K562 (cell line): ENCODE data around the gene BTBD17. TPM values are rescaled to one million over a fixed set of nuclear protein-coding genes. Genes with fewer than 3 reads are reported as not detected.

Source experiments
- CBFA2T3 ChIP-seq: fragments of 450-650 bp; IDR thresholded peaks from 2 replicates; pipeline ENCODE4 v1.6.1; 2017
- CEBPG ChIP-seq, 3 experiments: fragments of 200-800 bp in 1 of 3; sonication (Bioruptor generic) in 1 of 3; sonication (generic) in 1 of 3; formaldehyde crosslinking in 1 of 3; IDR thresholded peaks in 2 of 3; conservative IDR thresholded peaks in 1 of 3; 2 replicates each; pipeline versions ENCODE4 v1.6.1 to v1.8.0; 2016 to 2022; ENCODE audit warnings: missing compliant biosample characterization in 2 of 3, missing genetic modification characterization in 2 of 3, mild to moderate bottlenecking in 1 of 3, missing genetic modification reagents in 1 of 3
- CHCHD3 ChIP-seq: fragments of 250-450 bp; sonication (Bioruptor Pico); IDR thresholded peaks from 2 replicates; pipeline ENCODE4 v2.1.2; 2022; ENCODE audit warnings: mild to moderate bottlenecking
- CTBP1 ChIP-seq: fragments of 450-650 bp; IDR thresholded peaks from 2 replicates; pipeline ENCODE4 v1.6.1; 2016; ENCODE audit warnings: borderline replicate concordance
- DEAF1 ChIP-seq: fragments of 450-650 bp; formaldehyde crosslinking; IDR thresholded peaks from 2 replicates; pipeline ENCODE4 v1.4.0; 2020; ENCODE audit warnings: mild to moderate bottlenecking, moderate library complexity
- DIDO1 ChIP-seq: fragments of 450-650 bp; IDR thresholded peaks from 2 replicates; pipeline ENCODE4 v1.6.1; 2016; ENCODE audit warnings: low read depth, missing biosample characterization, missing genetic modification characterization
- ELK3 ChIP-seq: fragments of 450-650 bp; formaldehyde crosslinking; IDR thresholded peaks from 2 replicates; pipeline ENCODE4 v1.4.0; 2020; ENCODE audit warnings: mild to moderate bottlenecking
- EP300 ChIP-seq: IDR thresholded peaks from 2 replicates; pipeline ENCODE4 v1.6.1; 2012; ENCODE audit warnings: low read length, improper control_type of control experiment
- FOXJ2 ChIP-seq: fragments of 200-800 bp; sonication (Bioruptor generic); IDR thresholded peaks from 2 replicates; pipeline ENCODE4 v1.6.1; 2016; ENCODE audit warnings: missing genetic modification characterization, missing compliant biosample characterization
- GATAD2B ChIP-seq: fragments of 450-650 bp; IDR thresholded peaks from 2 replicates; pipeline ENCODE4 v1.6.1; 2017; ENCODE audit warnings: mild to moderate bottlenecking, borderline replicate concordance
- MCM5 ChIP-seq: fragments of 450-650 bp; IDR thresholded peaks from 2 replicates; pipeline ENCODE4 v1.6.1; 2016; ENCODE audit warnings: low read depth
- SETDB1 ChIP-seq: IDR thresholded peaks from one replicate; pipeline ENCODE4 v1.6.1; 2012; ENCODE audit warnings: low read length, control low read depth, inconsistent platforms
- SLC30A9 ChIP-seq: fragments of 250-450 bp; sonication (Bioruptor Pico); IDR thresholded peaks from 2 replicates; pipeline ENCODE4 v1.8.0; 2022; ENCODE audit warnings: mild to moderate bottlenecking, moderate library complexity
- SP2 ChIP-seq: IDR thresholded peaks from 2 replicates; pipeline ENCODE4 v1.6.1; 2011; ENCODE audit warnings: mild to moderate bottlenecking, low read depth, low read length, moderate library complexity; ENCODE audit not compliant: poor library complexity, severe bottlenecking; ENCODE audit errors: extremely low read depth
- TEAD4 ChIP-seq, 2 experiments: sonication (generic) in 1 of 2; formaldehyde crosslinking in 1 of 2; IDR thresholded peaks; 2 replicates each; pipeline versions ENCODE4 v1.6.1 to v1.8.0; 2012 to 2022; ENCODE audit warnings: borderline replicate concordance in 1 of 2, inconsistent platforms in 1 of 2, low read length in 1 of 2, mild to moderate bottlenecking in 1 of 2, missing genetic modification reagents in 1 of 2
- ZNF121 ChIP-seq: sonication (generic); formaldehyde crosslinking; conservative IDR thresholded peaks from 2 replicates; pipeline ENCODE4 v1.8.0; 2022; ENCODE audit warnings: missing genetic modification reagents
- ZNF197 ChIP-seq: fragments of 200-800 bp; sonication (Bioruptor generic); IDR thresholded peaks from 2 replicates; pipeline ENCODE4 v1.6.1; 2016; ENCODE audit warnings: low read depth, missing genetic modification characterization, missing compliant biosample characterization
- ZNF354B ChIP-seq: fragments of 250-450 bp; sonication (Bioruptor Pico); IDR thresholded peaks from 2 replicates; pipeline ENCODE4 v1.4.0; 2020
- ZNF551 ChIP-seq: fragments of 250-450 bp; sonication (Bioruptor Pico); IDR thresholded peaks from 2 replicates; pipeline ENCODE4 v1.5.0; 2021; ENCODE audit warnings: mild to moderate bottlenecking, moderate library complexity
- ZNF778 ChIP-seq: fragments of 450-650 bp; formaldehyde crosslinking; IDR thresholded peaks from 2 replicates; pipeline ENCODE4 v1.4.0; 2020; ENCODE audit warnings: mild to moderate bottlenecking, moderate library complexity
- polyA plus RNA-seq, 8 experiments: library from polyadenylated mRNA; depleted of rRNA in 4 of 8; stranded (reverse) in 5 of 8; unstranded in 3 of 8; fragments of >200 nt; fragmentation: Nextera tagmentation in 2 of 8; fragmentation: Illumina TruSeq in 1 of 8; extraction: Ambion mirVana in 2 of 8; extraction: Trizol in 1 of 8; gene quantifications; 2 replicates each; pipeline versions ENCODE4 v1.2.1 to v1.2.3, GENCODE V29; 2011 to 2014; ENCODE audit warnings: inconsistent platforms in 1 of 8, missing spikeins in 1 of 8
- total RNA-seq, 7 experiments: library from RNA; depleted of rRNA in 6 of 7; stranded (reverse); fragments of >200 nt in 6 of 7; fragmentation: Illumina TruSeq in 2 of 7; extraction: Trizol in 2 of 7; gene quantifications; 2 replicates each; pipeline versions ENCODE4 v1.2.1 to v1.2.3, GENCODE V29; 2011 to 2021; ENCODE audit warnings: low replicate concordance in 1 of 7
- TF ChIP-seq, protein P1 (sequence below): fragments of 250-450 bp; sonication (Bioruptor Pico); IDR thresholded peaks from 2 replicates; pipeline ENCODE4 v1.5.0; 2021; ENCODE audit warnings: mild to moderate bottlenecking, borderline replicate concordance
- TF ChIP-seq, protein P2 (sequence below): sonication (generic); formaldehyde crosslinking; IDR thresholded peaks from 2 replicates; pipeline ENCODE4 v1.8.0; 2022; ENCODE audit warnings: missing genetic modification reagents, mild to moderate bottlenecking, moderate library complexity, borderline replicate concordance

The BTBD17 gene
- total and polyA plus RNA-seq, 9 of the 15 experiments (the other 6 are each of a cell fraction or from before 2014, with no cell fraction given): not detected

GRCh38 chr17:74307984-74308773 lies 53.5 kb downstream of the BTBD17 start (continued):
- 0 out of 2 replicates have a peak, but pooled peaks have one; percentile 21 for TF ChIP-seq TEAD4 (IDR thresholded peaks at IDR 0.05; ENCODE audit: low read length)
- TF ChIP-seq TEAD4 (CRISPR knock-in tag; IDR thresholded peaks at IDR 0.05; ENCODE audit: borderline replicate concordance): no peak
- TF ChIP-seq ZNF121: peak; percentile 92
- TF ChIP-seq MCM5: no peak
- TF ChIP-seq DEAF1 (CRISPR knock-in tag): no peak
- TF ChIP-seq SETDB1: no peak
- no peak for TF ChIP-seq CEBPG (CRISPR knock-in tag; IDR thresholded peaks at IDR 0.05)
- no peak for TF ChIP-seq CEBPG (tag; conservative IDR thresholded peaks at IDR 0.05 in 1 of 2, IDR thresholded peaks at IDR 0.05 in 1 of 2)
- TF ChIP-seq, protein P1, sequence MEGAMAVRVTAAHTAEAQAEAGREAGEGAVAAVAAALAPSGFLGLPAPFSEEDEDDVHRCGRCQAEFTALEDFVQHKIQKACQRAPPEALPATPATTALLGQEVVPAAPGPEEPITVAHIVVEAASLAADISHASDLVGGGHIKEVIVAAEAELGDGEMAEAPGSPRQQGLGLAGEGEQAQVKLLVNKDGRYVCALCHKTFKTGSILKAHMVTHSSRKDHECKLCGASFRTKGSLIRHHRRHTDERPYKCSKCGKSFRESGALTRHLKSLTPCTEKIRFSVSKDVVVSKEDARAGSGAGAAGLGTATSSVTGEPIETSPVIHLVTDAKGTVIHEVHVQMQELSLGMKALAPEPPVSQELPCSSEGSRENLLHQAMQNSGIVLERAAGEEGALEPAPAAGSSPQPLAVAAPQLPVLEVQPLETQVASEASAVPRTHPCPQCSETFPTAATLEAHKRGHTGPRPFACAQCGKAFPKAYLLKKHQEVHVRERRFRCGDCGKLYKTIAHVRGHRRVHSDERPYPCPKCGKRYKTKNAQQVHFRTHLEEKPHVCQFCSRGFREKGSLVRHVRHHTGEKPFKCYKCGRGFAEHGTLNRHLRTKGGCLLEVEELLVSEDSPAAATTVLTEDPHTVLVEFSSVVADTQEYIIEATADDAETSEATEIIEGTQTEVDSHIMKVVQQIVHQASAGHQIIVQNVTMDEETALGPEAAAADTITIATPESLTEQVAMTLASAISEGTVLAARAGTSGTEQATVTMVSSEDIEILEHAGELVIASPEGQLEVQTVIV: no peak
- no peak for TF ChIP-seq FOXJ2 (tag)
- peak; percentile 72 for TF ChIP-seq CBFA2T3
- TF ChIP-seq ZNF197 (CRISPR knock-in tag): no peak
- no peak for TF ChIP-seq DIDO1 (tag)
- TF ChIP-seq SP2: no peak
- TF ChIP-seq ZNF778 (CRISPR knock-in tag): no peak
- TF ChIP-seq SLC30A9 (CRISPR knock-in tag): no peak
- TF ChIP-seq ZNF354B (CRISPR knock-in tag): no peak
- TF ChIP-seq GATAD2B: no peak
- TF ChIP-seq, protein P2, sequence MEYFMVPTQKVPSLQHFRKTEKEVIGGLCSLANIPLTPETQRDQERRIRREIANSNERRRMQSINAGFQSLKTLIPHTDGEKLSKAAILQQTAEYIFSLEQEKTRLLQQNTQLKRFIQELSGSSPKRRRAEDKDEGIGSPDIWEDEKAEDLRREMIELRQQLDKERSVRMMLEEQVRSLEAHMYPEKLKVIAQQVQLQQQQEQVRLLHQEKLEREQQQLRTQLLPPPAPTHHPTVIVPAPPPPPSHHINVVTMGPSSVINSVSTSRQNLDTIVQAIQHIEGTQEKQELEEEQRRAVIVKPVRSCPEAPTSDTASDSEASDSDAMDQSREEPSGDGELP (CRISPR knock-in tag): peak; percentile 19; the same call in 1 of the 2 replicates
- no peak for TF ChIP-seq ELK3
- TF ChIP-seq ZNF551: no peak
- peak; percentile 74 for TF ChIP-seq CTBP1
- peak; percentile 26; the same call in 1 of the 2 replicates for TF ChIP-seq EP300
- no peak for TF ChIP-seq CHCHD3 (CRISPR knock-in tag)
